ENCODE data around the gene HYAL4. TPM values are rescaled to one million over a fixed set of nuclear protein-coding genes. Genes with fewer than 3 reads are reported as not detected.

HYAL4 gene
- total and polyA plus RNA-seq, 2 of the 13 experiments (the other 11 are each of a cell fraction or from before 2014, with no cell fraction given), result not detected

GRCh38 chr7:123816916-123817315 is 28.1 kb upstream of the HYAL4 start (continued):
- TF ChIP-seq ZBTB49 (CRISPR knock-in tag; IDR thresholded peaks at IDR 0.05; ENCODE audit: borderline replicate concordance), result no peak
- TF ChIP-seq KDM5A (IDR thresholded peaks at IDR 0.05; ENCODE audit: borderline replicate concordance, low read length), result no peak
- no peak for TF ChIP-seq ZBTB2 (CRISPR knock-in tag; IDR thresholded peaks at IDR 0.05; ENCODE audit: low read depth)
- TF ChIP-seq, protein P1, sequence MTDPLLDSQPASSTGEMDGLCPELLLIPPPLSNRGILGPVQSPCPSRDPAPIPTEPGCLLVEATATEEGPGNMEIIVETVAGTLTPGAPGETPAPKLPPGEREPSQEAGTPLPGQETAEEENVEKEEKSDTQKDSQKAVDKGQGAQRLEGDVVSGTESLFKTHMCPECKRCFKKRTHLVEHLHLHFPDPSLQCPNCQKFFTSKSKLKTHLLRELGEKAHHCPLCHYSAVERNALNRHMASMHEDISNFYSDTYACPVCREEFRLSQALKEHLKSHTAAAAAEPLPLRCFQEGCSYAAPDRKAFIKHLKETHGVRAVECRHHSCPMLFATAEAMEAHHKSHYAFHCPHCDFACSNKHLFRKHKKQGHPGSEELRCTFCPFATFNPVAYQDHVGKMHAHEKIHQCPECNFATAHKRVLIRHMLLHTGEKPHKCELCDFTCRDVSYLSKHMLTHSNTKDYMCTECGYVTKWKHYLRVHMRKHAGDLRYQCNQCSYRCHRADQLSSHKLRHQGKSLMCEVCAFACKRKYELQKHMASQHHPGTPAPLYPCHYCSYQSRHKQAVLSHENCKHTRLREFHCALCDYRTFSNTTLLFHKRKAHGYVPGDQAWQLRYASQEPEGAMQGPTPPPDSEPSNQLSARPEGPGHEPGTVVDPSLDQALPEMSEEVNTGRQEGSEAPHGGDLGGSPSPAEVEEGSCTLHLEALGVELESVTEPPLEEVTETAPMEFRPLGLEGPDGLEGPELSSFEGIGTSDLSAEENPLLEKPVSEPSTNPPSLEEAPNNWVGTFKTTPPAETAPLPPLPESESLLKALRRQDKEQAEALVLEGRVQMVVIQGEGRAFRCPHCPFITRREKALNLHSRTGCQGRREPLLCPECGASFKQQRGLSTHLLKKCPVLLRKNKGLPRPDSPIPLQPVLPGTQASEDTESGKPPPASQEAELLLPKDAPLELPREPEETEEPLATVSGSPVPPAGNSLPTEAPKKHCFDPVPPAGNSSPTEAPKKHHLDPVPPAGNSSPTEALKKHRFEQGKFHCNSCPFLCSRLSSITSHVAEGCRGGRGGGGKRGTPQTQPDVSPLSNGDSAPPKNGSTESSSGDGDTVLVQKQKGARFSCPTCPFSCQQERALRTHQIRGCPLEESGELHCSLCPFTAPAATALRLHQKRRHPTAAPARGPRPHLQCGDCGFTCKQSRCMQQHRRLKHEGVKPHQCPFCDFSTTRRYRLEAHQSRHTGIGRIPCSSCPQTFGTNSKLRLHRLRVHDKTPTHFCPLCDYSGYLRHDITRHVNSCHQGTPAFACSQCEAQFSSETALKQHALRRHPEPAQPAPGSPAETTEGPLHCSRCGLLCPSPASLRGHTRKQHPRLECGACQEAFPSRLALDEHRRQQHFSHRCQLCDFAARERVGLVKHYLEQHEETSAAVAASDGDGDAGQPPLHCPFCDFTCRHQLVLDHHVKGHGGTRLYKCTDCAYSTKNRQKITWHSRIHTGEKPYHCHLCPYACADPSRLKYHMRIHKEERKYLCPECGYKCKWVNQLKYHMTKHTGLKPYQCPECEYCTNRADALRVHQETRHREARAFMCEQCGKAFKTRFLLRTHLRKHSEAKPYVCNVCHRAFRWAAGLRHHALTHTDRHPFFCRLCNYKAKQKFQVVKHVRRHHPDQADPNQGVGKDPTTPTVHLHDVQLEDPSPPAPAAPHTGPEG (CRISPR knock-in tag; IDR thresholded peaks at IDR 0.05), result no peak
- no peak for TF ChIP-seq HIC2 (CRISPR knock-in tag; IDR thresholded peaks at IDR 0.05; ENCODE audit: low read depth)
- TF ChIP-seq SETDB1 (CRISPR knock-in tag; IDR thresholded peaks at IDR 0.05; ENCODE audit: borderline replicate concordance), result no peak
- no peak for TF ChIP-seq TEAD2 (CRISPR knock-in tag; IDR thresholded peaks at IDR 0.05)
- TF ChIP-seq ZNF382 (CRISPR knock-in tag; IDR thresholded peaks at IDR 0.05; ENCODE audit: borderline replicate concordance), result no peak
- no peak for TF ChIP-seq ZNF326 (CRISPR knock-in tag; IDR thresholded peaks at IDR 0.05; ENCODE audit: borderline replicate concordance)
- no peak for TF ChIP-seq ZFP36 (IDR thresholded peaks at IDR 0.05; ENCODE audit: borderline replicate concordance, low read depth, low read length, partially characterized antibody)
- no peak for TF ChIP-seq ZNF17 (CRISPR knock-in tag; IDR thresholded peaks at IDR 0.05)
- TF ChIP-seq ZNF432 (CRISPR knock-in tag; IDR thresholded peaks at IDR 0.05; ENCODE audit: borderline replicate concordance), result no peak
